GM19328 (cell line): ENCODE measurements around the gene GMPR.
"Not testable (repeated sequence)": the region's sequence is repeated elsewhere in the genome, so short reads cannot be mapped to it uniquely, and the experiment has no call there.

Experiments used
- ATAC-seq: cut with Tn5 transposase; IDR thresholded peaks from one replicate; pipeline ENCODE4 v1.9.1; 2021; ENCODE audit warnings: mild to moderate bottlenecking, moderate library complexity; ENCODE audit not compliant: unreplicated experiment

Gene GMPR

GRCh38 chr6:16244869-16245451 is 6.6 kb downstream of the GMPR start:
- no peak for ATAC-seq

- no peak for ATAC-seq
Observed at GRCh38 chr6:16248271-16248853, 10.0 kb downstream of the GMPR start.

GRCh38 chr6:16249971-16250370 is 11.6 kb downstream of the GMPR start:
- ATAC-seq, result no peak

GRCh38 chr6:16251706-16252105 is 13.3 kb downstream of the GMPR start:
- no peak for ATAC-seq

- ATAC-seq, result no peak
Observed at GRCh38 chr6:16252686-16253299, 14.4 kb downstream of the GMPR start.

GRCh38 chr6:16253399-16254144 is 15.2 kb downstream of the GMPR start:
- ATAC-seq, result no peak

GRCh38 chr6:16254535-16254934 is 16.1 kb downstream of the GMPR start:
- no peak for ATAC-seq

GRCh38 chr6:16256781-16257180 is 18.4 kb downstream of the GMPR start:
- no peak for ATAC-seq

GRCh38 chr6:16257999-16258708 is 19.8 kb downstream of the GMPR start:
- ATAC-seq, result no peak

GRCh38 chr6:16258709-16259075 is 20.3 kb downstream of the GMPR start:
- no peak for ATAC-seq

GRCh38 chr6:16259604-16260003 is 21.2 kb downstream of the GMPR start:
- ATAC-seq, result not testable (repeated sequence)

- ATAC-seq, result not testable (repeated sequence)
Observed at GRCh38 chr6:16260602-16261001, 22.2 kb downstream of the GMPR start.

GRCh38 chr6:16262773-16263172 is 24.4 kb downstream of the GMPR start:
- not testable (repeated sequence) for ATAC-seq

- not testable (repeated sequence) for ATAC-seq
Observed at GRCh38 chr6:16263464-16264099, 25.2 kb downstream of the GMPR start.

GRCh38 chr6:16264785-16265184 is 26.4 kb downstream of the GMPR start:
- no peak for ATAC-seq

- no peak for ATAC-seq
Observed at GRCh38 chr6:16265351-16266341, 27.3 kb downstream of the GMPR start.

- ATAC-seq, result no peak
Observed at GRCh38 chr6:16267428-16268263, 29.3 kb downstream of the GMPR start.

GRCh38 chr6:16269442-16270070 is 31.2 kb downstream of the GMPR start:
- ATAC-seq, result not testable (repeated sequence)
